Hematopoietic multipotent progenitor cell treated with erythropoietin and hydrocortisone succinate and interleukin-3 and kit ligand, for 4 days (in vitro differentiated cells): ENCODE measurements around the gene GORASP2.

Source experiments
- DNase-seq: peaks from one replicate; pipeline ENCODE4 v3.0.0-alpha.2; 2015

The GORASP2 gene

GRCh38 chr2:170924969-170925368 lies 4.1 kb upstream of the GORASP2 start:
- no peak for DNase-seq

- DNase-seq, result no peak
These were observed 3.1 kb upstream of the GORASP2 start for GRCh38 chr2:170925923-170926322.

GRCh38 chr2:170926743-170927297 lies 2.2 kb upstream of the GORASP2 start:
- DNase-seq, result no peak

- DNase-seq, result peak; percentile 40
These were observed 823 bp upstream of the GORASP2 start for GRCh38 chr2:170928036-170928823.

- DNase-seq, result peak; percentile 55
These were observed 615 bp downstream of the GORASP2 start for GRCh38 chr2:170929686-170930050.

- peak; percentile 85 for DNase-seq
These were observed 1.3 kb downstream of the GORASP2 start for GRCh38 chr2:170930131-170930990.

- DNase-seq, result no peak
These were observed 1.9 kb downstream of the GORASP2 start for GRCh38 chr2:170930991-170931266.

GRCh38 chr2:170932166-170932565 lies 3.1 kb downstream of the GORASP2 start:
- DNase-seq, result peak; percentile 10

GRCh38 chr2:170932948-170933347 lies 3.9 kb downstream of the GORASP2 start:
- peak; percentile 19 for DNase-seq

- peak; percentile 70 for DNase-seq
These were observed 8.8 kb downstream of the GORASP2 start for GRCh38 chr2:170937709-170938379.

- no peak for DNase-seq
These were observed 11.0 kb downstream of the GORASP2 start for GRCh38 chr2:170940066-170940465.

- DNase-seq, result no peak
These were observed 13.6 kb downstream of the GORASP2 start for GRCh38 chr2:170942615-170943014.

GRCh38 chr2:170943041-170943440 lies 14.0 kb downstream of the GORASP2 start:
- no peak for DNase-seq

GRCh38 chr2:170943596-170943995 lies 14.5 kb downstream of the GORASP2 start:
- DNase-seq, result no peak

- DNase-seq, result no peak
These were observed 15.5 kb downstream of the GORASP2 start for GRCh38 chr2:170944545-170944944.

GRCh38 chr2:170949415-170949814 lies 20.4 kb downstream of the GORASP2 start:
- no peak for DNase-seq

- DNase-seq, result no peak
These were observed 21.2 kb downstream of the GORASP2 start for GRCh38 chr2:170950221-170950761.

GRCh38 chr2:170953941-170954340 lies 24.9 kb downstream of the GORASP2 start:
- no peak for DNase-seq

- DNase-seq, result no peak
These were observed 34.3 kb downstream of the GORASP2 start for GRCh38 chr2:170963386-170963785.

- DNase-seq, result no peak
These were observed 36.6 kb downstream of the GORASP2 start for GRCh38 chr2:170965446-170966225.

- peak; percentile 50 for DNase-seq
These were observed 37.8 kb downstream of the GORASP2 start for GRCh38 chr2:170966648-170967396.

GRCh38 chr2:170967553-170967952 lies 38.5 kb downstream of the GORASP2 start:
- no peak for DNase-seq
